A549 treated with GW870086 at 1 μM for 4 hours (cell line): Measurements from ENCODE around the gene EAF1. TPM values are rescaled to one million over a fixed set of nuclear protein-coding genes. Genes with fewer than 3 reads are reported as not detected.

Source experiments
- total RNA-seq: library from RNA; stranded (reverse); fragments of 200-300 nt; extraction: Qiagen RNA extraction; gene quantifications from 5 replicates; pipeline ENCODE4 v1.2.3, GENCODE V29; 2022; ENCODE audit warnings: low read depth

The EAF1 gene
- total RNA-seq: 12.4 to 17.5 TPM (median 16.7 TPM) in 5 replicates

GRCh38 chr3:15427182-15427880 lies at the start of gene EAF1, which contains the start of gene METTL6:
Gene EAF1 (plus strand): TSS chr3:15427598. CDS start chr3:15427780, 182 bp downstream.
Gene METTL6 (minus strand): TSS chr3:15427544. CDS start chr3:15426511, 1,033 bp downstream.

Other genes starting within 250 kb of the EAF1 start
- 17.7 to 28.7 TPM (median 26.3 TPM) in 5 replicates for gene CAPN7, start 221.4 kb upstream of the EAF1 start, total RNA-seq
- gene SH3BP5, start 95.0 kb upstream of the EAF1 start, total RNA-seq: 16.4 to 17.5 TPM (median 16.8 TPM) in 5 replicates
- gene METTL6, start 54 bp upstream of the EAF1 start, total RNA-seq: 25.0 to 33.9 TPM (median 28.1 TPM) in 5 replicates
- 0.23 to 0.65 TPM (median 0.26 TPM) in 5 replicates for gene COLQ, start 94.1 kb downstream of the EAF1 start, total RNA-seq
- 22.8 to 30.8 TPM (median 23.9 TPM) in 5 replicates for gene HACL1, start 174.0 kb downstream of the EAF1 start, total RNA-seq
- gene BTD, start 174.1 kb downstream of the EAF1 start, total RNA-seq: 14.3 to 18.1 TPM (median 15.4 TPM) in 5 replicates